Measurements from ENCODE around the gene PI4KA. TPM values are rescaled to one million over a fixed set of nuclear protein-coding genes. Genes with fewer than 3 reads are reported as not detected.
A peak's percentile ranks its signal among the peaks of the same experiment; 100 is the strongest.

Gene PI4KA
- total and polyA plus RNA-seq, 2 experiments from 2014 or later, result 17.1 to 38.1 TPM

- TF ChIP-seq CTCF (conservative IDR thresholded peaks at IDR 0.05; ENCODE audit: low read depth in 2 of 2), result no peak
These were observed 1.0 kb upstream of the PI4KA start (continued) for GRCh38 chr22:20859615-20860014.

DNA sequence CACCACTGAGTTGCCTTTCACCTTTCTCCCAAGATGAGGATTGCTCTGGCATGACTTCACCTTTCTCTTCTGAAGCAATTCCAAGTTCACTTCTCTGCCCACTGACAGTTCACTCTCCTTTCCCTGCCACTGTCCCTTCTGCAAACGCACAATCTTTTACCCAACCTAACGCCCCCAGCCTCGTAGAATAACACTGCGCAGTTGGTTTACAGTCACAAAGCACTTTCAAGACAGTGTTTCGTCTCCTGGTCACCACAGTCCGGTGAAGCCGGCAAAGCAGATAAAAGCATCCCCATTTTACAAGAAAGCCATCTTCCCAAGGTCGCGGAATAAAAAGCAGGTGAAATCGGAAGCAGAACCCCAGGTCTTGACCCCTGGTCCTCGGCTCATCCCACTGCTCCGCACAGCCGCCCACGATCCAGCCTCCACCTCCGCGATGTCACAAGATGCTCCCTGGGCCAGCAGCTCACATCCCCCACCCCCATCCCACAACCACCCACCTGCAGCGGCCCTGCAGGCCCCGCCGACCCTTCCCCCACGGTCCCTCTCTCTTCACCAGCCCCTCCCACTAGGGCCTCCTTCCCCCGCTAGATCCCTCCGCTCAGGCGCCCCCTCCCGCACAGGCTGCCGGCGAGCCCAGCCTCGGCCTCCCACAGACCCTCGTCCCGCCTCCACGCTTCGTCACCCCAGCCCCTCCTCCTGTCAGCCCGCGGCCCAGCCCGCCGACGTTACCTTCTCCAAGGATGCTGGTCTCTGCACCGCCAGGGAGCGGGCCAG, 585 bp downstream of the PI4KA start:
- H3K4me1 Mint-ChIP-seq, result peaks cover 27% of the 10 kb centered on the region
- peak overlapping the region; percentile 98 for H3K4me3 ChIP-seq

More for the DNA sequence above, 585 bp downstream of the PI4KA start:
- Histone ChIP-seq H3K79me2 (replicated peaks; ENCODE audit: insufficient read depth) (peaks cover 45% of the 10 kb centered on the region), H3K9me2 (ENCODE audit: insufficient read depth) (no peaks in the 10 kb centered on the region), H2AFZ (peak overlapping the region; percentile 99), H4K20me1 (replicated peaks; ENCODE audit: insufficient read depth) (0 out of 2 replicates have a peak, but pooled peaks cover 4% of the 10 kb centered on the region), H3K36me3 (ENCODE audit: insufficient read depth) (no peaks in the 10 kb centered on the region), H3K4me1 (ENCODE audit: insufficient read depth) (peaks cover 10% of the 10 kb centered on the region), H3K27ac (ENCODE audit: low read depth) (peak overlapping the region; percentile 88), H3K27me3 (ENCODE audit: insufficient read depth) (no peaks in the 10 kb centered on the region), H3K4me2 (peak overlapping the region; percentile 99), H3F3A (replicated peaks; ENCODE audit: low read depth) (peaks cover 5% of the 10 kb centered on the region)
- H3K27me3 Mint-ChIP-seq (ENCODE audit: insufficient read depth, low read depth, poor library complexity), result peaks cover 11% of the 10 kb centered on the region
- H3K4me3 Mint-ChIP-seq, result peak overlapping the region; percentile 89
- no peaks in the 10 kb centered on the region for H3K9me3 Mint-ChIP-seq
- peak; percentile 80 for ATAC-seq
- peak; percentile 11; the same call in 1 of the 2 replicates for TF ChIP-seq CREB1 (CRISPR knock-in tag; IDR thresholded peaks at IDR 0.05; ENCODE audit: low read depth)
- no peak for TF ChIP-seq ZNF114 (CRISPR knock-in tag; IDR thresholded peaks at IDR 0.05)
- no peak for TF ChIP-seq CTCF (conservative IDR thresholded peaks at IDR 0.05; ENCODE audit: low read depth in 2 of 2)
- TF ChIP-seq, protein P1, sequence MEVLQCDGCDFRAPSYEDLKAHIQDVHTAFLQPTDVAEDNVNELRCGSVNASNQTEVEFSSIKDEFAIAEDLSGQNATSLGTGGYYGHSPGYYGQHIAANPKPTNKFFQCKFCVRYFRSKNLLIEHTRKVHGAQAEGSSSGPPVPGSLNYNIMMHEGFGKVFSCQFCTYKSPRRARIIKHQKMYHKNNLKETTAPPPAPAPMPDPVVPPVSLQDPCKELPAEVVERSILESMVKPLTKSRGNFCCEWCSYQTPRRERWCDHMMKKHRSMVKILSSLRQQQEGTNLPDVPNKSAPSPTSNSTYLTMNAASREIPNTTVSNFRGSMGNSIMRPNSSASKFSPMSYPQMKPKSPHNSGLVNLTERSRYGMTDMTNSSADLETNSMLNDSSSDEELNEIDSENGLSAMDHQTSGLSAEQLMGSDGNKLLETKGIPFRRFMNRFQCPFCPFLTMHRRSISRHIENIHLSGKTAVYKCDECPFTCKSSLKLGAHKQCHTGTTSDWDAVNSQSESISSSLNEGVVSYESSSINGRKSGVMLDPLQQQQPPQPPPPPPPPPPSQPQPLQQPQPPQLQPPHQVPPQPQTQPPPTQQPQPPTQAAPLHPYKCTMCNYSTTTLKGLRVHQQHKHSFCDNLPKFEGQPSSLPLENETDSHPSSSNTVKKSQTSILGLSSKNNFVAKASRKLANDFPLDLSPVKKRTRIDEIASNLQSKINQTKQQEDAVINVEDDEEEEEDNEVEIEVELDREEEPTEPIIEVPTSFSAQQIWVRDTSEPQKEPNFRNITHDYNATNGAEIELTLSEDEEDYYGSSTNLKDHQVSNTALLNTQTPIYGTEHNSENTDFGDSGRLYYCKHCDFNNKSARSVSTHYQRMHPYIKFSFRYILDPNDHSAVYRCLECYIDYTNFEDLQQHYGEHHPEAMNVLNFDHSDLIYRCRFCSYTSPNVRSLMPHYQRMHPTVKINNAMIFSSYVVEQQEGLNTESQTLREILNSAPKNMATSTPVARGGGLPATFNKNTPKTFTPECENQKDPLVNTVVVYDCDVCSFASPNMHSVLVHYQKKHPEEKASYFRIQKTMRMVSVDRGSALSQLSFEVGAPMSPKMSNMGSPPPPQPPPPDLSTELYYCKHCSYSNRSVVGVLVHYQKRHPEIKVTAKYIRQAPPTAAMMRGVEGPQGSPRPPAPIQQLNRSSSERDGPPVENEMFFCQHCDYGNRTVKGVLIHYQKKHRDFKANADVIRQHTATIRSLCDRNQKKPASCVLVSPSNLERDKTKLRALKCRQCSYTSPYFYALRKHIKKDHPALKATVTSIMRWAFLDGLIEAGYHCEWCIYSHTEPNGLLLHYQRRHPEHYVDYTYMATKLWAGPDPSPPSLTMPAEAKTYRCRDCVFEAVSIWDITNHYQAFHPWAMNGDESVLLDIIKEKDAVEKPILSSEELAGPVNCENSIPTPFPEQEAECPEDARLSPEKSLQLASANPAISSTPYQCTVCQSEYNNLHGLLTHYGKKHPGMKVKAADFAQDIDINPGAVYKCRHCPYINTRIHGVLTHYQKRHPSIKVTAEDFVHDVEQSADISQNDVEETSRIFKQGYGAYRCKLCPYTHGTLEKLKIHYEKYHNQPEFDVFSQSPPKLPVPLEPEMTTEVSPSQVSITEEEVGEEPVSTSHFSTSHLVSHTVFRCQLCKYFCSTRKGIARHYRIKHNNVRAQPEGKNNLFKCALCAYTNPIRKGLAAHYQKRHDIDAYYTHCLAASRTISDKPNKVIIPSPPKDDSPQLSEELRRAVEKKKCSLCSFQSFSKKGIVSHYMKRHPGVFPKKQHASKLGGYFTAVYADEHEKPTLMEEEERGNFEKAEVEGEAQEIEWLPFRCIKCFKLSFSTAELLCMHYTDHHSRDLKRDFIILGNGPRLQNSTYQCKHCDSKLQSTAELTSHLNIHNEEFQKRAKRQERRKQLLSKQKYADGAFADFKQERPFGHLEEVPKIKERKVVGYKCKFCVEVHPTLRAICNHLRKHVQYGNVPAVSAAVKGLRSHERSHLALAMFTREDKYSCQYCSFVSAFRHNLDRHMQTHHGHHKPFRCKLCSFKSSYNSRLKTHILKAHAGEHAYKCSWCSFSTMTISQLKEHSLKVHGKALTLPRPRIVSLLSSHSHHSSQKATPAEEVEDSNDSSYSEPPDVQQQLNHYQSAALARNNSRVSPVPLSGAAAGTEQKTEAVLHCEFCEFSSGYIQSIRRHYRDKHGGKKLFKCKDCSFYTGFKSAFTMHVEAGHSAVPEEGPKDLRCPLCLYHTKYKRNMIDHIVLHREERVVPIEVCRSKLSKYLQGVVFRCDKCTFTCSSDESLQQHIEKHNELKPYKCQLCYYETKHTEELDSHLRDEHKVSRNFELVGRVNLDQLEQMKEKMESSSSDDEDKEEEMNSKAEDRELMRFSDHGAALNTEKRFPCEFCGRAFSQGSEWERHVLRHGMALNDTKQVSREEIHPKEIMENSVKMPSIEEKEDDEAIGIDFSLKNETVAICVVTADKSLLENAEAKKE (CRISPR knock-in tag; IDR thresholded peaks at IDR 0.05), result no peak
- no peak for TF ChIP-seq EZH2phosphoT487 (IDR thresholded peaks at IDR 0.05; ENCODE audit: unreplicated experiment)
- peak; percentile 97 for DNase-seq (ENCODE audit: low spot score)
- H3K27ac Mint-ChIP-seq, result peak overlapping the region; percentile 33
- no peaks in the 10 kb centered on the region for H3K36me3 Mint-ChIP-seq (ENCODE audit: low read depth)
